ENCODE results near the gene CLEC3B. TPM values are rescaled to one million over a fixed set of nuclear protein-coding genes. Genes with fewer than 3 reads are reported as not detected.

Gene CLEC3B
- total and polyA plus RNA-seq, 2 of the 8 experiments (the other 6 are each of a cell fraction or from before 2014, with no cell fraction given) = 0.32 TPM; not detected in 1

GRCh38 chr3:45001738-45002137, 24.4 kb upstream of the CLEC3B start:
- peaks cover 3 to 6% of the 10 kb centered on the region in 2 experiments for H4K20me1 ChIP-seq (replicated peaks in 1 of 2; ENCODE audit: control insufficient read depth in 1 of 2, insufficient read depth in 2 of 2, low read length in 2 of 2)
- no peak overlapping the region for H3K9ac ChIP-seq (replicated peaks in 1 of 4; ENCODE audit: extremely low read depth in 1 of 4, low read depth in 3 of 4, low read length in 3 of 4)
- no peak overlapping the region for H3K18ac ChIP-seq (ENCODE audit: extremely low read depth, low read length)
- H2BK15ac ChIP-seq (ENCODE audit: low read length) = no peak overlapping the region
- CTCF ChIA-PET (ENCODE audit: partially characterized antibody) = interaction anchor here (5.5 kb wide), 1 partner anchor 10 kb away, joined by 37 read pairs; no protein-coding TSS in a partner anchor
- H4K91ac ChIP-seq (replicated peaks; ENCODE audit: insufficient read length, low read length) = no peak overlapping the region
- H2BK120ac ChIP-seq (replicated peaks; ENCODE audit: low read depth, low read length) = no peak overlapping the region
- H3K9me3 ChIP-seq (ENCODE audit: insufficient read depth in 2 of 2, low read depth in 1 of 2, low read length in 1 of 2) = peaks cover 4 to 11% of the 10 kb centered on the region in 2 experiments; a peak in 3 of 4 replicates
- no peak overlapping the region for H3K4me2 ChIP-seq (ENCODE audit: insufficient read depth in 1 of 2, low read depth in 2 of 2, low read length in 2 of 2)
- no peak overlapping the region for H2BK20ac ChIP-seq (ENCODE audit: low read length)
- H3K79me2 ChIP-seq (ENCODE audit: control insufficient read depth in 1 of 2, insufficient read depth in 2 of 2, low read length in 2 of 2) = no peaks in the 10 kb centered on the region
- peaks cover 21 to 84% (median 66%) of the 10 kb centered on the region in 4 experiments for H3K36me3 ChIP-seq (ENCODE audit: control insufficient read depth in 2 of 4, insufficient read depth in 4 of 4, low read length in 3 of 4)
- H3K4me1 ChIP-seq (replicated peaks in 1 of 4; ENCODE audit: control insufficient read depth in 3 of 4, insufficient read depth in 4 of 4, low read length in 3 of 4) = no peaks in the 10 kb centered on the region
- no peak for DNase-seq (ENCODE audit: low read depth in 1 of 2, low spot score in 2 of 2)
- no peak overlapping the region for H4K5ac ChIP-seq (ENCODE audit: insufficient read length, low read depth, low read length)
- H2BK12ac ChIP-seq (ENCODE audit: low read depth, low read length) = no peak overlapping the region
- H3K23ac ChIP-seq (ENCODE audit: insufficient read length) = no peak overlapping the region
- H3K4me3 ChIP-seq (ENCODE audit: extremely low read depth in 1 of 4, insufficient read depth in 2 of 4, low read depth in 3 of 4, low read length in 4 of 4) = no peak overlapping the region
- H3K27ac ChIP-seq (ENCODE audit: low read depth, low read length) = no peak overlapping the region
- 80% methylated on average over 3 of the region's 3 CpGs; no CpG with 5 or more reads in 1 of the 2 experiments for WGBS, 2 experiments (ENCODE audit: extremely low coverage in 1 of 2, insufficient coverage in 1 of 2, insufficient read length in 1 of 2, insufficient replicate concordance in 2 of 2, low coverage in 1 of 2, low lambda C conversion rate in 2 of 2, missing lambda C conversion rate in 1 of 2)
- no peak overlapping the region for H2AFZ ChIP-seq (ENCODE audit: low read length)
- FAIRE-seq = no peak
- no peak overlapping the region for H3K14ac ChIP-seq (ENCODE audit: insufficient read length)
- H3K4ac ChIP-seq (replicated peaks; ENCODE audit: insufficient read length, low read depth, low read length) = no peak overlapping the region
- no peak overlapping the region for H4K8ac ChIP-seq (ENCODE audit: extremely low read depth, insufficient read depth, low read length)
- H2AK5ac ChIP-seq (ENCODE audit: low read depth, low read length) = no peak overlapping the region
- H3K27me3 ChIP-seq (replicated peaks in 1 of 4; ENCODE audit: control insufficient read depth in 3 of 4, extremely low read depth in 1 of 4, insufficient read depth in 3 of 4, low read length in 3 of 4) = no peaks in the 10 kb centered on the region
- H3K56ac ChIP-seq (replicated peaks; ENCODE audit: insufficient read length, low read depth, low read length) = no peak overlapping the region
- H3K79me1 ChIP-seq (ENCODE audit: low read depth, low read length) = no peaks in the 10 kb centered on the region; the same call in none of the 2 replicates
- H2BK5ac ChIP-seq (ENCODE audit: low read depth, low read length) = no peak overlapping the region
- POLR2A ChIA-PET (ENCODE audit: partially characterized antibody) = interaction anchor here (1.4 kb wide), 1 partner anchor 15 kb away, joined by 3 read pairs; no protein-coding TSS in a partner anchor
- H3K23me2 ChIP-seq (ENCODE audit: low read depth, low read length) = no peaks in the 10 kb centered on the region
- no peak for TF ChIP-seq TEAD4 (IDR thresholded peaks at IDR 0.05; ENCODE audit: low read depth, low read length)
